NT2/D1 (cell line): Measurements from ENCODE around the gene PALLD.

ENCODE experiments used
- SUZ12 ChIP-seq: IDR thresholded peaks from 2 replicates; pipeline ENCODE4 v1.6.1; 2011; ENCODE audit not compliant: insufficient read length, insufficient read depth; ENCODE audit errors: extremely low read depth
- ZNF274 ChIP-seq: IDR thresholded peaks from 2 replicates; pipeline ENCODE4 v1.6.1; 2011; ENCODE audit warnings: mild to moderate bottlenecking, low read depth, low read length

GRCh38 chr4:168841000-168841671 lies 344.3 kb downstream of the PALLD start:
- TF ChIP-seq SUZ12 (no peak), ZNF274 (no peak)
